RWPE2 (cell line): ENCODE measurements around the gene ITGB7.

Experiments used
- ATAC-seq: fragments of 200-7000 bp; cut with Tn5 transposase; 3 replicates; pipeline ENCODE4 v1.9.1; 2021; ENCODE audit warnings: low read depth
- DNase-seq: peaks from one replicate; pipeline ENCODE4 v3.0.0-alpha.2; 2020; ENCODE audit warnings: low spot score
- H3K27ac ChIP-seq: fragments of 450-650 bp; 2 replicates; pipeline ENCODE4 v1.5.1; 2017; ENCODE audit warnings: mild to moderate bottlenecking; ENCODE audit not compliant: poor library complexity, severe bottlenecking
- H3K27me3 ChIP-seq: fragments of 250-450 bp; sonication (Bioruptor Pico); 2 replicates; pipeline ENCODE4 v1.5.1; 2021; ENCODE audit warnings: mild to moderate bottlenecking, moderate library complexity; ENCODE audit not compliant: insufficient read depth, poor library complexity, severe bottlenecking
- H3K36me3 ChIP-seq: fragments of 250-450 bp; sonication (Bioruptor Pico); 2 replicates; pipeline ENCODE4 v1.5.1; 2020; ENCODE audit warnings: low read depth, mild to moderate bottlenecking, moderate library complexity
- H3K4me1 ChIP-seq: fragments of 250-450 bp; sonication (Bioruptor Pico); 2 replicates; pipeline ENCODE4 v1.5.1; 2021; ENCODE audit warnings: mild to moderate bottlenecking, moderate library complexity; ENCODE audit not compliant: insufficient read depth, poor library complexity, severe bottlenecking
- H3K4me3 ChIP-seq: fragments of 250-450 bp; sonication (Bioruptor Pico); 2 replicates; pipeline ENCODE4 v1.5.1; 2021; ENCODE audit warnings: mild to moderate bottlenecking, moderate library complexity; ENCODE audit not compliant: severe bottlenecking
- H3K9me3 ChIP-seq: fragments of 250-450 bp; sonication (Bioruptor Pico); 2 replicates; pipeline ENCODE4 v1.5.1; 2021; ENCODE audit warnings: mild to moderate bottlenecking, moderate library complexity; ENCODE audit not compliant: severe bottlenecking
- CTCF ChIP-seq: fragments of 450-650 bp; IDR thresholded peaks from one replicate; pipeline ENCODE4 v1.5.1; 2017; ENCODE audit warnings: mild to moderate bottlenecking, moderate library complexity; ENCODE audit not compliant: poor library complexity, severe bottlenecking

The ITGB7 gene

DNA sequence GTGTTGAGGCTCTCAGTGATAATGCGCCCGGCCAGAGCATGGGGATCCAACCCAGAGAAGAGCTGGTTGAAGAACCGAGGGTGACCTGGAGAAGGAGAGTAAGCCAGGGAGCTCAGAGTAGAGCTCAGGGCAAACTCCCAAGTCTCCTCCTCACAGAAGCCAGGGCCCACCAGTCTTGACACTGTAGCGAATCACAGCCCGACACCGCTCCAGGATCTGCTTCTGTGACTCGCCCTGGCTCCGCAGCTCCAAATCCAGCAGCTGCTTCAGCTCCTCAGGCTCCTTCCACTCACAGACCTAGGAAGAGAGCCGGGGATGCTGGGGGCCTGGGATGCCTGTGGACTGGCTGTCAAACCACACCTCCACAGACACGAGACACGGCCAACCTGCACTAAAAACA is 34.7 kb downstream of the ITGB7 start:
- Histone ChIP-seq H3K4me1 (no peaks in the 10 kb centered on the region), H3K27ac (no peak overlapping the region)
- ATAC-seq: no peak

GRCh38 chr12:53171725-53172329 is 35.2 kb downstream of the ITGB7 start:
- no peaks in the 10 kb centered on the region for H3K27me3 ChIP-seq
- no peak for DNase-seq
- H3K9me3 ChIP-seq: no peaks in the 10 kb centered on the region
- no peaks in the 10 kb centered on the region for H3K36me3 ChIP-seq
- no peak for TF ChIP-seq CTCF
- no peak overlapping the region for H3K27ac ChIP-seq
- no peaks in the 10 kb centered on the region for H3K4me1 ChIP-seq
- H3K4me3 ChIP-seq: no peak overlapping the region
- no peak for ATAC-seq

More for the DNA sequence above, 34.7 kb downstream of the ITGB7 start:
- no peaks in the 10 kb centered on the region for H3K36me3 ChIP-seq
- no peak for TF ChIP-seq CTCF
- H3K4me3 ChIP-seq: no peak overlapping the region
- DNase-seq: no peak
- no peaks in the 10 kb centered on the region for H3K27me3 ChIP-seq
- no peaks in the 10 kb centered on the region for H3K9me3 ChIP-seq

DNA sequence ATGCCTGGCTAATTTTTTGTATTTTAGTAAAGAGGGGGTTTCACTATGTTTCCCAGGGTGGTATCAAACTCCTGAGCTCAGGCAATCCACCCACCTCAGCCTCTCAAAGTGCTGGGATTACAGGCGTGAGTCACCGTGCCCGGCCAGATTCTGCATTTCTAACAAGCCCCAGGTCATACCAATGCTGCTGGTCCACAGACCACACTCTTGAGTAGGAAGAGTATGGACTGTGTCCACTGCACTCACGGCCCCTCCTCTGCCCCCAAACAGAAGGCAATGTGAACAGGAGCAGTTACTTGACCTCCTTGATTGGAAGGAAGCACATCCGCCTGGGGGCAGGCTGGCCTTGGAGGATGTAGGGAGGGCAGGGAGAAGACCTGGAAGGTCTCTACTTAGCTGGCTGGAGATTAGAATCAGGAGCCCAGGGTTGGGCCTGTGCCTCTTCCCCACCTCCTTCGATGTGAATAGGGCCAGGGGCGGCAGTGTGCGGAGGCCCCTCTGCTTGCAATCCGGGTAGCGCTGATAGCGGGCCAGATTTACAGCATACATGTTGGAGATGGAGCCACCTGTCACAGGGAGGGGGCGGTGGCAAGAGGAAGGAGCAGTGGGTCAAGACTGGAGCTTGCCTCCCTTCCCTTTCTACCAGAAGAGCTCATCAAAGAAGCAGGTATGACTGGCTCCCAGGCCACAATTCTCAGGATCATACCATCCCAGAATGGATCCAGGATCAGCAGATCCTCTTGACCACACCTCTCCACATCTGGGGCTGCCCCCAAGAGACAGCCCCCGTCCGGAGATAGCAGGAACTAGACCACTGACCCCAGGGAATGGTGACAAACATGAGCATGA is 36.0 kb downstream of the ITGB7 start:
- ATAC-seq: no peak
- no peak for TF ChIP-seq CTCF
- H3K9me3 ChIP-seq: no peaks in the 10 kb centered on the region
- DNase-seq: no peak
- H3K27ac ChIP-seq: no peak overlapping the region
- H3K27me3 ChIP-seq: no peaks in the 10 kb centered on the region
- H3K36me3 ChIP-seq: no peaks in the 10 kb centered on the region
- H3K4me3 ChIP-seq: no peak overlapping the region
- no peaks in the 10 kb centered on the region for H3K4me1 ChIP-seq

GRCh38 chr12:53170215-53170614 is 36.8 kb downstream of the ITGB7 start:
- Histone ChIP-seq H3K4me3 (no peak overlapping the region), H3K27me3 (no peaks in the 10 kb centered on the region), H3K9me3 (no peaks in the 10 kb centered on the region), H3K36me3 (no peaks in the 10 kb centered on the region), H3K27ac (no peak overlapping the region), H3K4me1 (no peaks in the 10 kb centered on the region)
- ATAC-seq: no peak
- no peak for DNase-seq
- no peak for TF ChIP-seq CTCF

GRCh38 chr12:53169644-53170043 is 37.4 kb downstream of the ITGB7 start:
- Histone ChIP-seq H3K36me3 (no peaks in the 10 kb centered on the region), H3K4me3 (no peak overlapping the region), H3K27ac (no peak overlapping the region), H3K9me3 (no peaks in the 10 kb centered on the region), H3K4me1 (no peaks in the 10 kb centered on the region), H3K27me3 (no peaks in the 10 kb centered on the region)
- TF ChIP-seq CTCF: no peak
- no peak for DNase-seq
- no peak for ATAC-seq
